Measurements from ENCODE around the gene EDIL3.

Gene EDIL3

GRCh38 chr5:84227236-84227635, 157.4 kb downstream of the EDIL3 start:
- no peak for DNase-seq (ENCODE audit: low spot score)
- TF ChIP-seq, protein P1, sequence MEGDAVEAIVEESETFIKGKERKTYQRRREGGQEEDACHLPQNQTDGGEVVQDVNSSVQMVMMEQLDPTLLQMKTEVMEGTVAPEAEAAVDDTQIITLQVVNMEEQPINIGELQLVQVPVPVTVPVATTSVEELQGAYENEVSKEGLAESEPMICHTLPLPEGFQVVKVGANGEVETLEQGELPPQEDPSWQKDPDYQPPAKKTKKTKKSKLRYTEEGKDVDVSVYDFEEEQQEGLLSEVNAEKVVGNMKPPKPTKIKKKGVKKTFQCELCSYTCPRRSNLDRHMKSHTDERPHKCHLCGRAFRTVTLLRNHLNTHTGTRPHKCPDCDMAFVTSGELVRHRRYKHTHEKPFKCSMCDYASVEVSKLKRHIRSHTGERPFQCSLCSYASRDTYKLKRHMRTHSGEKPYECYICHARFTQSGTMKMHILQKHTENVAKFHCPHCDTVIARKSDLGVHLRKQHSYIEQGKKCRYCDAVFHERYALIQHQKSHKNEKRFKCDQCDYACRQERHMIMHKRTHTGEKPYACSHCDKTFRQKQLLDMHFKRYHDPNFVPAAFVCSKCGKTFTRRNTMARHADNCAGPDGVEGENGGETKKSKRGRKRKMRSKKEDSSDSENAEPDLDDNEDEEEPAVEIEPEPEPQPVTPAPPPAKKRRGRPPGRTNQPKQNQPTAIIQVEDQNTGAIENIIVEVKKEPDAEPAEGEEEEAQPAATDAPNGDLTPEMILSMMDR (IDR thresholded peaks at IDR 0.05; ENCODE audit: extremely low read depth, missing control alignments) = no peak

- TF ChIP-seq, protein P1 (IDR thresholded peaks at IDR 0.05; ENCODE audit: extremely low read depth, missing control alignments) = no peak
- DNase-seq (ENCODE audit: low spot score) = no peak
Observed at GRCh38 chr5:84218546-84218945, 166.1 kb downstream of the EDIL3 start.

- TF ChIP-seq, protein P1 (IDR thresholded peaks at IDR 0.05; ENCODE audit: extremely low read depth, missing control alignments) = no peak
- DNase-seq (ENCODE audit: low spot score) = no peak
Observed at GRCh38 chr5:84215521-84215920, 169.2 kb downstream of the EDIL3 start.

- no peak for DNase-seq (ENCODE audit: low spot score)
- TF ChIP-seq, protein P1 (IDR thresholded peaks at IDR 0.05; ENCODE audit: extremely low read depth, missing control alignments) = no peak
Observed at GRCh38 chr5:84213861-84214260, 170.8 kb downstream of the EDIL3 start.

DNA sequence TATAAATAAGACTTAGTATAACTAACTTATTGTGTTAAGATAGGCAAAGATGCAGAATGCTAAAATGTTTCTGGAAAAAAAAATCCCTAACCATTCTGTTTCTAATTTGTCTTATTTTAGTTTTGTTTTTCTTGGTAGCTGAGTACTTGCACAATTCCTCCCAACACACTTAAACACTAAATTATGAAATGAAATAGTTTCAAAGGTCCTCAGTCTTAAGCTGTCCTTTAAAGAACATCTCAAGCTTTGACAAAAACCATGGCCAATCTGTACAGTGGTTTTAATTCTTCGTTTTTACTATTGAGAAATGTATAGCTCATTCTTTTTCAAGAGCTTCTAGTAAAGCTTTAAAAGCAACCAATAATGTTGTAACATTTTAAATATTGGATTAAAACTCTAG, 171.5 kb downstream of the EDIL3 start:
- TF ChIP-seq, protein P1 (IDR thresholded peaks at IDR 0.05; ENCODE audit: extremely low read depth, missing control alignments) = no peak
- DNase-seq (ENCODE audit: low spot score) = no peak

- no peak for DNase-seq (ENCODE audit: low spot score)
- TF ChIP-seq, protein P1 (IDR thresholded peaks at IDR 0.05; ENCODE audit: extremely low read depth, missing control alignments) = no peak
Observed at GRCh38 chr5:84204772-84205171, 179.9 kb downstream of the EDIL3 start.

DNA sequence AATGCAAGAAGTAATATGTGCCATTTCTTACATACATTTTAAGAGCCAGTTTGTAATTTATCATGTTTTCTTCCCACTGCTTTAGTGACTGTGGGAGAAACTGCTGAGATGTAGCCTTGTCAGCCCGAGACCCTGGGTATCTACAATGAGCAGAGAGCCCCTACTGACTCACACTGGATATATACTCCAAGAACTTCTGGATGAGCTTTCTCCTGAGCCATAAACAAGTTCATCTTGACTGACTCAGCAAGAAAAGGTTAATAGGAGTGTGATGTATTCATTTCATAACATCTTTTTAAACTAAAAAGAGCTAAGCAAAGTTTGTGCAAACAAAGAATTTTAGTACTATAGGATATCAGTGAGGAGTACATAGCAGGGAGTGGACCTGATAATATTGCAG, 182.5 kb downstream of the EDIL3 start:
- no peak for DNase-seq (ENCODE audit: low spot score)
- TF ChIP-seq, protein P1 (IDR thresholded peaks at IDR 0.05; ENCODE audit: extremely low read depth, missing control alignments) = no peak

Data from GM20000 (cell line).